Hypothalamus (tissue), 51 donors: ENCODE measurements around the gene SEMA6A.

Source experiments
- DNase-seq, 51 donors: peaks; one replicate each; lab custom pipeline; 2025; lab: John Stamatoyannopoulos, UW

Gene SEMA6A

GRCh38 chr5:116444373-116445295 lies 130.0 kb downstream of the SEMA6A start:
- DNase-seq: peak in 1 of 51 donors; percentile 26

GRCh38 chr5:116442931-116443551 lies 131.6 kb downstream of the SEMA6A start:
- DNase-seq: no peak

GRCh38 chr5:116442095-116442534 lies 132.5 kb downstream of the SEMA6A start:
- peak in 19 of 51 donors; percentile 4 to 53 (median 27) for DNase-seq

GRCh38 chr5:116441223-116441622 lies 133.4 kb downstream of the SEMA6A start:
- no peak for DNase-seq

- no peak for DNase-seq
Measured at GRCh38 chr5:116440457-116441001, 134.1 kb downstream of the SEMA6A start.

GRCh38 chr5:116439905-116440304 lies 134.7 kb downstream of the SEMA6A start:
- DNase-seq: no peak

- no peak for DNase-seq
Measured at GRCh38 chr5:116438979-116439554, 135.6 kb downstream of the SEMA6A start.

- peak in 4 of 51 donors; percentile 15 to 55 (median 28) for DNase-seq
Measured at GRCh38 chr5:116437922-116438578, 136.6 kb downstream of the SEMA6A start.

- DNase-seq: no peak
Measured at GRCh38 chr5:116437351-116437705, 137.3 kb downstream of the SEMA6A start.

- no peak for DNase-seq
Measured at GRCh38 chr5:116436674-116437350, 137.8 kb downstream of the SEMA6A start.

- peak in 18 of 51 donors; percentile 4 to 50 (median 28) for DNase-seq
Measured at GRCh38 chr5:116428966-116429365, 145.7 kb downstream of the SEMA6A start.

GRCh38 chr5:116428413-116428812 lies 146.2 kb downstream of the SEMA6A start:
- DNase-seq: no peak

GRCh38 chr5:116424951-116425350 lies 149.7 kb downstream of the SEMA6A start:
- no peak for DNase-seq

- DNase-seq: no peak
Measured at GRCh38 chr5:116424258-116424615, 150.4 kb downstream of the SEMA6A start.

GRCh38 chr5:116423587-116424257 lies 150.9 kb downstream of the SEMA6A start:
- no peak for DNase-seq

GRCh38 chr5:116423141-116423540 lies 151.5 kb downstream of the SEMA6A start:
- DNase-seq: no peak

GRCh38 chr5:116421080-116421629 lies 153.5 kb downstream of the SEMA6A start:
- DNase-seq: no peak

GRCh38 chr5:116420540-116420939 lies 154.1 kb downstream of the SEMA6A start:
- DNase-seq: no peak

GRCh38 chr5:116419258-116419657 lies 155.4 kb downstream of the SEMA6A start:
- DNase-seq: no peak
